Measurements from ENCODE around the gene YY1.
"Not testable (repeated sequence)": the region's sequence is repeated elsewhere in the genome, so short reads cannot be mapped to it uniquely, and the experiment has no call there.

The YY1 gene

DNA sequence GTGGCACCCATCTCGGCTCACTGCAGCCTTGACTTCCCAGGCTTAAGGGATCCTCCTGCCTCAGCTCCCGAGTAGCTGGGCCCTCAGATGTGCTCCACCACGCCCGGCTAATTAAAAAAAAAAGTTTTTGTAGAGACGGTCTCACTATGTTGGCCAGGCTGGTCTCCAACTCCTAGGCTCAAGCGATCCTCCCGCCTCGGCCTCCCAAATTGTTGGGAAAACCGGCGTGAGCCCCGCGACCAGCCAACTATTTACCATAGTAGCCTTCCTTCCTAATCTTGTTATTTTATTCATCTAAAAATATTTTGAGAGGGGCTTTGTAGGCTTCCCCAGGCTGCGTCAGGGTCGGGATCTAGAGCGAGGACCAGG, 25.4 kb upstream of the YY1 start:
- no peak for DNase-seq (ENCODE audit: extremely low read depth in 1 of 2, low read depth in 1 of 2)

- DNase-seq (ENCODE audit: extremely low read depth in 1 of 2, low read depth in 1 of 2) = peak; percentile 71 to 89
These were observed 24.8 kb upstream of the YY1 start for GRCh38 chr14:100213956-100214769.

DNA sequence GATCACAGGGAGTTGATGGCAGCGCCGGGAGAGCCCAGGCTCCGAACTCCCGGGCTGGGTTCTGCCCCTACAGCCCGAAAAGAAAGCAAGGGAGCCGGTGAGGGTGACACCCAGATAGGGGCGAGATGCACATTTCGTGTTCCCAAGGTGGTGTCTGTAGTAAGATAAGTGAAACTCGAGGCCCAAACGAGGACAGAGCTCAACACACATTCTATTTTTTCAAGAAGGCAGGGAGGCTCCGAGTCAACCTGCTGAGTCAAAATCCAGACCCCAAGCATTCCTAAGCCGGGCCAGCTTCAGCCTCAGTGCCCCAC, 24.2 kb upstream of the YY1 start:
- no peak for DNase-seq (ENCODE audit: extremely low read depth in 1 of 2, low read depth in 1 of 2)

- DNase-seq (ENCODE audit: extremely low read depth in 1 of 2, low read depth in 1 of 2) = no peak
These were observed 23.5 kb upstream of the YY1 start for GRCh38 chr14:100215330-100215885.

DNA sequence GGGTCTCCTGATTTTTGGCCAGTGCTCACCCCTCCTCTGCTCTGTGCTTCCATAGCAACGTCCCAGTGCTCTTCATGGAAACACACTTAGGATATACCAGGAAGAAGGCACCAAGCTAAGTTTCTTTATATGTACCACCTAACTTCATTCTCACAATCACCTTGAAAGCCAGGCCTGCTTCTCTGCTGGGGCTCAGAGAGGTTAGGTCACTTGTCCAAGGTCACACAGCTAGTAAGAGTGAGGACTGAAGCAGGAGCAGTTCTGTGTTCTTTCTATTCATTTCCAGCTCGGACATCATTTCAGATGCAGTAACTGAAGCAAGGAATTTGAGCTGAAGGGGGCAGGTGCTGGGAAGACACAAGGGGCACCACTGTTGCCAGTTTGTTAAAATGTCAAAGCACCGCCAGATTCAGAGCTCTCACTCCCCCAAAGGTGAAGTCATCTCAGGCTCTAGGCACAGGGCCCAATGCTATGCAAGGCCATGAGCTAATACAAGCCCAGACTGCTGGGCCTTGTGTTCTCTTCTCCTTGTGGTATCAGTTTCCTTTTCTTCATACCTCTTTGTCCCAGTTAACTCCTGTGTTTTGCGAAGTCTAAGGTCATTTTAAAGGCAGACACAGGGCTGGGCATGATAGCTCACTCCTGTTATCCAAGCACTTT, 19.7 kb upstream of the YY1 start:
- no peak for DNase-seq (ENCODE audit: extremely low read depth in 1 of 2, low read depth in 1 of 2)

- DNase-seq (ENCODE audit: extremely low read depth in 1 of 2, low read depth in 1 of 2) = peak in 1 of 2 donors; percentile 35
These were observed 17.3 kb upstream of the YY1 start for GRCh38 chr14:100221533-100222223.

DNA sequence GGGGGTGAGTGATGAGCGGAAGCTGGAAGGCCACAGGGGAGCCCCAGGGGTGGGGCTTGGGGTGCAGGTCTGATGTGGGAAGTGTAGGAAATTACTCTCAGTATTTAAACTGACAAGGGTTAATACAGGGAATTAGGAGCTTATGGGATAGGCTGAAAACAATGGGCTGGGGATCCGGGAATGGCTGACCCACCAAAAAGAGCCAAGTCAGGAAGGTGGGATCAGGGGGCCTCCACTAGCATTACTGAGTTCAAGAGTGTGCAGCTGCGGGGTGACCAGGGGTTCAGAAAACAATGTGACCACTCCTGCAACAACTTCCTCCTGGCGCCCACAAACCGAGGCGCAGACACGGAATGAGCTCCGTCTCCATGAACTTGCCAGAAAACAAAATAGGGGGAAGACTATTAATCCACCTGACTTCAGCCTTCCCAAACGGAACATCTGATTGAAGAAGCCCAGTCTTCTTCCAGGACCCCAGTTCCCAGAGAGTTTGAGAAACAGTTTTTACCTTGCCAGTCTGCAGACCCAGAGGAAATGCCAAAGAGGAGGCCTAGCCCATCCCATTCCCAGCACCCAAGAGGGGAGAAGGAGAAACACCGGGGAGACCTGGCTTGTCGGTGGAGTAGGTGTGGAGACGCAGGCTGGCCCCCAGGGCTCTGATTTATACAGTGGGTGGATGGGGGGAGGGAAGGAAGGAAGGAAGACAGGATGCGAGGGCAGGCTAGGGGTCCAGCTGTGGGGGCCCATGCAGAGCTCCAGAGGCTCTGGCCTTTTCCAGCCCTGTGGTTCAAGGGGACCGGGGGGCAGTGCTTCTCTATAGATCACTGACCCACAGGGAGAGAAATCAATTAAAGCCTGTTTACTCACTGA, 16.5 kb upstream of the YY1 start:
- DNase-seq (ENCODE audit: extremely low read depth in 1 of 2, low read depth in 1 of 2) = no peak

GRCh38 chr14:100223332-100224201, 15.4 kb upstream of the YY1 start:
- DNase-seq (ENCODE audit: extremely low read depth in 1 of 2, low read depth in 1 of 2) = no peak

DNA sequence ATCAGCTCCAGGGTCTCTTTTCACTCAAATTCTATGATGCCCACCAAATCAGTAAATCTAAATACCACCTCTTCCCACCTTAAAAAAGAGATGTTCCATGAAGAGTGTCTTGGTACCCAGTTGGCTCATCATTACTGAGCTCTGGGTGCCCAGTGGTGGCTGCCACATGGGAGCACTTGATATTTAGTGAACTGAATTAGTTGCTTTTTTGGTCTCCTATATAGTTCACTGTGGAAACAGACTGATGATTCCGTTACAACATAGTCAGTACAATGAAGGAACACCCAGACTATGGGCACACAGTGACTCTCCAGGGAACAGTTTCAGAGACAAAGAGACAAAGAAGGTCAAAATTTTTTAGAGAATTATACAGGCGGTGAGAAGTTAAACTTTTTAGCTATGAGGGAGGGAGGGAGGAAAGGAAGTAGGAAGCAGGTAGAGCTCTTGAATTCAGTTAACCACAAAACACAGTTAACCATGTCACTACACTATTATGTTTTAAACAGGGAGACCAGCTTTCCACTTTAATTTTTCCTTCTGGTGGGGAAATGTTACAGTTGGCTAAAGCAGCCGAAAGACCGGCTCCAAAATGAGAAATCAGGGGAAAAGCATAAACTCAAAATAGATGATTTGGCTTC, 14.6 kb upstream of the YY1 start:
- DNase-seq (ENCODE audit: extremely low read depth in 1 of 2, low read depth in 1 of 2) = no peak

DNA sequence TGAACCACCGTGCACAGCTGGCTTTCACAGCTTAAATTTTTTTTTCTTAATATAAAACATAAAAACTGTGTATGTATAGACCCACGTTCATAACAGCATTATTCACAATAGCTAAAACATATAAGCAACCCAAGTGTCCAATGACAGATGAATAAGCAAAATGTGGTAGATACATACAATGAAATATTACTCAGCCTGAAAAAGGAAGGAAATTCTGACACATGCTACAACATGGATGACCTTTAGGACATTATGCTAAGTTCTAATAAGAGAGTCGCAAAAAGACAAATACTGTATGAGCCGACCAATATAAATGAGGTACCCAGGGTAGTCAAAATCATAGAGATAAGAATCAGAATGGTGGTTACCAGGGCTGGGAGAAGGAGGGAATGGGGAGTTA, 13.8 kb upstream of the YY1 start:
- DNase-seq (ENCODE audit: extremely low read depth in 1 of 2, low read depth in 1 of 2) = no peak

- no peak for DNase-seq (ENCODE audit: extremely low read depth in 1 of 2, low read depth in 1 of 2)
These were observed 8.6 kb upstream of the YY1 start for GRCh38 chr14:100230361-100230760.

DNA sequence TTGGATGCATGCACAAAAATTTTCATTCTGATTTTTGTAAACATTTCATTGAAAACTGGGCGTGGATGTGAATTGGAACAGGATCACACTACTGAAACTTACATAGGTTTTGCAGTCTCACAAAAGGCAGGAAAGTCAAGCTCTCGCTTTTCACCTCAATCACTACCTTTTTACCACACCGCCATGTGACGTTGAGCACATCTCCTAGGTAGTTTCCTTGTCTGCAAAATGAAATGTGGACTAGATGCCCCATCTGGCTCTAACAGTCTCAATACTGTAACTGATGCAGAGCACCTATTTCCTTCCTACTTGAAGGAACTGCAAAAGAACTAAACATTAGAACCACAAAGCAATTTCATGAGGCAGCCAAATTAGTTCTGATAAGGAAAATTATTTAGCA, 4.4 kb upstream of the YY1 start:
- no peak for DNase-seq (ENCODE audit: extremely low read depth in 1 of 2, low read depth in 1 of 2)

DNA sequence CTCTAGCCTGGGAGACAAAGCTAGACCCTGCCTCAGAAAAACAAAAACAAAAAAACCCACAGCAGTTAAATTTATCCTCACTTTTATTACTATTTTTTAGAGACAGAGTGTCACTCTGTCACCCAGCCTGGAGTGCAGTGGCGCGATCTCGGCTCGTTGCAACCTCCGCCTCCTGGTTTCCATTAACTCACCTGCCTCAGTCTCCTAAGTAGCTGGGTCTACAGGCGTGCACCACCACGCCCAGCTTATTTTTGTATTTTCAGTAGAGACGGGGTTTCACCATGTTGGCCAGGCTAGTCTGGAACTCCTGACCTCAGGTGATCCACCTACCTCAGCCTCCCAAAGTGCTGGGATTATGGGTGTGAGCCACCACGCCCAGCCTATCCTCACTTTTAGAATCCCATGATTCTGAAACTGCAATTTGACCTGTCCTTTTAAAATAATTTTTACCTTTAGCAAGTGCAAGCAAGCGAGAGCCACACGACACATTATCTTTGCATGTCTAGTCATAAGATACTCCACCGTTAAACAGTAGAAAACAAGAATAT, 2.6 kb upstream of the YY1 start:
- DNase-seq (ENCODE audit: extremely low read depth in 1 of 2, low read depth in 1 of 2) = not testable (repeated sequence)

GRCh38 chr14:100236881-100237280, 2.1 kb upstream of the YY1 start:
- DNase-seq (ENCODE audit: extremely low read depth in 1 of 2, low read depth in 1 of 2) = no peak

DNA sequence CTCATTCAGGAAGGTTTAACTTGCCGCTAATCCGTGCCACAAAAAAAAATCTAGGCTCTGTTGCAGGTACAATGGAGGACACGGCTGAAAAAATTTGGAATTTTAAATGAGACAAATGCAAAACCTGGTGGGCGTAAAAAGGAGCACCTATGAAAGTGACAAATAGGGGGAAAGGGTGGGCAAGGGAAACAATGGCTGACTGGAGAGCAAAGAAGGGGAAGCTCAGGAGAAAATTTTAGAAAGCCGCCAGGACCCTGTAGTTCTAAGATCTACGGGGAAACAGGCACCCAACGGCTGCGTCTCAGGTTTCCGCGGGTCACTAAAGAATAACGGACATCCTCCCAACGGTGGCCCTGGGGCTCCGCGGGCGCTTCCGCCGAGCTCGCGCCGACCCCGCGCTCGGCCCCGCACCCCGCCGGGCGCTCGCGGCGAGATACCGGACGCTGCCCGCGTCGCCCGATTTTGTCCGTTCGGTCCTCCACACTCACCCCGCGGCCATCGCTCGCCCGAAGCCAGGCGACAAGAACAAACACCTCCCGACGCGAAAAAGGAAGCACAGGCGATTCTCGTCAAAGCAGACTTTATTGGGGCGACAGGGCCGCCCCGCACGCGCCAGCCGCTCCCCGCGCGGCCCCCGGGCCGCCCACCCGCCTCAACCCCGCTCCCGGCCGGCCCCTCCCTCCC, 1.1 kb upstream of the YY1 start:
- no peak for DNase-seq (ENCODE audit: extremely low read depth in 1 of 2, low read depth in 1 of 2)

- no peak for DNase-seq (ENCODE audit: extremely low read depth in 1 of 2, low read depth in 1 of 2)
These were observed 381 bp downstream of the YY1 start for GRCh38 chr14:100239211-100239839.

- peak; percentile 63 to 75 for DNase-seq (ENCODE audit: extremely low read depth in 1 of 2, low read depth in 1 of 2)
These were observed 1.1 kb downstream of the YY1 start for GRCh38 chr14:100239840-100240667.

Data from activated CD8-positive, alpha-beta memory T cell treated with anti-CD3 and anti-CD28 coated beads for 1 hour (primary cell).